Stimulated activated CD8-positive, alpha-beta memory T cell treated with anti-CD3 and anti-CD28 coated beads, Interleukin-15, amount 100 ng/mL, for 4 hours (primary cell): ENCODE results near the gene MINK1.
"Not testable (repeated sequence)": the region's sequence is repeated elsewhere in the genome, so short reads cannot be mapped to it uniquely, and the experiment has no call there.

Experiments
- DNase-seq, 2 donors: peaks; one replicate each; pipeline ENCODE4 v3.0.0-alpha.2; 2020; ENCODE audit warnings: low read depth in 2 of 2

Gene MINK1

DNA sequence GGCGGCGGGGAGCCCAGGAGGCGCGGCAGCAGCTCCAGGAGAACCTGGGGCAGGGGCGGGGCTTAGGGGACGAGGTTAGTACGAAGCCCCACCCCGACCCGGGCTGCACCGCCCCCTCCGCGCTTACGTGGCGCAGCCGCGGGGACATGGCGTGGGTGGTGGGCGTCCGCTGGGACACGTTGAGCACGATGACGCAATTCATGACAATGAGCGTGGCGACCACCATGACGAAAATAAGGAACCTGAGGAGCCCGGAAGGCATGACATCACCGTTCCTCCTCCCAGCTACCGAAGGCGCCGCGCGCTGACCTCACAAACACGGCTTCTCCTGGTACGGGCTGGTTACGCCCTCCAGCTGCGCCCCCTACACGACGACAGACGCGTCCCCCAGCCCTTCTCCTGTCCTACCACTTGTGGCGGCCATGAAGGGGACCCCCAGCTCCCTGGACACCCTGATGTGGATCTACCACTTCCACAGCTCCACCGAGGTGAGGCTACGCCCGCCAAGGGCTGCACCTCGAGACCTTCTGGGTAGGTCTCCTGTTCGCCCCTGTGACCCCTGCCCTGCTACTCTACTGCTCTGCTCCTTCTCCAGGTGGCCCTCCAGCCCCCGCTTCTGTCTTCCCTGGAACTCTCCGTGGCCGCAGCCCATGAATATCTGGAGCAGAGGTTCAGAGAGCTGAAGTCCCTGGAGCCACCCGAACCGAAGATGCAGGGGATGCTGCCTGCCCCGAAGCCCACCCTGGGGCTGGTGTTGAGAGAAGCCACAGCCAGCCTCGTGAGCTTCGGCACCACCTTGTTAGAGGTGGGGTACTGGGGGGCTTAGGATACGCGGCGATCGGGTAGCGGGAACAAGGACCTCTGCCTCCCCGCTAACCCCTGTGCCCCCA lies 66.4 kb downstream of the MINK1 start, which contains the start of gene C17orf107:
C17orf107 (plus strand) TSS at position 196 of the 890 bp plus-strand sequence; CDS start at position 423, 227 bp downstream.
- peak; percentile 94 to 97 for DNase-seq

DNA sequence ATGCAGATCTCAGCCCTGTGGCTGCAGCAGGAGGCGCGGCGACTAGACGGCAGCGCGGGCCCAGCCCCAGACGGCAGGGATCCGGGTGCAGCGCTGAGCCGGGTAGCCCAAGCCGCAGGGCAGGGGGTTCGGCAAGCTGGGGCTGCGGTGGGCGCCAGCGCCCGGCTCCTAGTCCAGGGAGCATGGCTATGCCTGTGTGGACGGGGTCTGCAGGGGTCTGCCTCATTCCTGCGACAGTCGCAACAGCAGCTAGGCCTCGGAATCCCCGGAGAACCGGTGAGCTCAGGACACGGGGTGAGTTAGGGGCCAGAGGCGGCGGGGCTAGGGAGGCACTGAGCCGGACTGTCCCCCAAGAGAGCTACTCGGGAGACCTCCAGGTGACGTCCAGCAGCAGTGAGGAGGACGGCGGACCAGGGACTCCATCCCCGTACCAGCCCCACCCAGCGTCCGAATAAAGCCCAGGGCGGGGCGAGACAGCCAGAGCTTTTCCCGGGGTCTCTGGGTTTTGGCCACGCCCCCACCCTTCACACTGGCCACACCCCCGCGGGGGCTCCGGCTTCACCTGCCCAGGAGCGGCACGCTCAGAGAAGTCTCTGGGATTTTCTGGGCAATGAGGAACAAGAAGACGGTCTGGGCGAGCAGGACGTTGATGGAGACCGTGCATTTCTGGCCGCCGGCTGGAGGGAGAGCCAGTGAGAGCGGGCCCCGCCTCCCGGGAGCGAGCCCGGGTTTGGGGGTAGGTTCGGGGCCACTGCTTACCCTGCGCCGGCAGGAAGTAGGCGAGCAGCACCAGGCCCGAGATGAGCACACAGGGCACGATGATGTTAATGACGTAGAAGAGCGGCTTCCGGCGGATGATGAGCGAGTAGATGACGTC lies 67.3 kb downstream of the MINK1 start:
- no peak for DNase-seq

DNA sequence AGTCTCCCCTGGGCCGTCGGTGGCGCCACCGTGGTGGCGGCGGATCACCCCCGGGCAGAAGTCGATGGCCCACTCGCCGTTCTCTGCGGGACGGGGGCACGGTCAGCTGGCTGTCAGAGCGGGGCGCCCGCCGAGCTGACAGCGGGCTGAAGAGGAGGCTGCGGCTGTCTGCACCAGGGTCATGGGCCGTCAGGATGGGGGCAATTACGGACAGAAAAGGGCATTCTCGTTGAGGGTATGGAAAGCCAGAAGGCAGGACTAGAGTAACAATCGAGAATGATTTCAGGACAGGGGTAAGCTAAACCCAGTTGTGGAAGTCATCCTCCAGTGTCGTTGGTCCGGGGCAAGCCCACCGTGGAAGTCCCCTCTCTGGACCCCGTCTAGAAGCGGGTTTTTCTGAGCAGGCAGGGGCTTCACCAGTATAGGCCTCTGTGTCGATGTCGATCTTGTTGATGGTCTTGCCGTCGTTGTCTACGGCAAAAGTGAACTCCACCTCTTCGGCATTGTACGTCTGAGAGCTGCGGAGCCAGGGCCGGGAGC lies 68.0 kb downstream of the MINK1 start:
- DNase-seq: no peak

DNA sequence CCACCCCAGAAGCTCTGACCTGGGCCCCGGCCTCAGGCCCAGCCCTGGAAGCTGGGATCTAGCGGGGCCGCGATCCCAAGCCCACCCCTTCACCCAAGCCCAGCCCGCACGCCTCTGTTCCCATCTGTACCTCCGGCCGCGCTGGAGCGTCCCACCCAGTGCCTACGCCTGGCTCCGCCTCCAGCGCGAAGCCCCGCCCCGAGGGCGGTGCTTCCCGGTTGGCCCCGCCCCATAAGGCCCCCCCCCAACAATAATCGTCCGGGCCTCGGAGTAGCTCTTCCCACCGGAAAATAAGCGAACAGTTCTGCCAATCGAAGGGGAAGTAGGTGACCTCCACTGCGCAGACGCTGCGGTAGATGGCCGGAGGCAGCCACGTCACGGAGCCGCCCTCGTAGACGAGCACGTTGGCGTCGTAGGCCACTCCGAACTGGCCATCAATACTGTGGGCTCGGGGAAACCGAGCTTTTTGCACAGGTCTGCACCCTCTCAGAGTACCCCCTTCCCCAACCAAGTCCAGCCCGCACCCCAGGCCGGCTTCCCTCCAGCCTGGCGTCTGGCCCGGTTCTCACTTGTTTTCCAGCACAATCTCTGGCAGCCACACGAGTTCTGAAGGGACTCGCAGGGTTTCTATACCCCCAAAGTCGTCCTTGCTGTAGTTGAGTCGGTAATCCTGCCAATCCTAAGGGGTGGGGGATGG lies 68.7 kb downstream of the MINK1 start:
- DNase-seq: no peak

DNA sequence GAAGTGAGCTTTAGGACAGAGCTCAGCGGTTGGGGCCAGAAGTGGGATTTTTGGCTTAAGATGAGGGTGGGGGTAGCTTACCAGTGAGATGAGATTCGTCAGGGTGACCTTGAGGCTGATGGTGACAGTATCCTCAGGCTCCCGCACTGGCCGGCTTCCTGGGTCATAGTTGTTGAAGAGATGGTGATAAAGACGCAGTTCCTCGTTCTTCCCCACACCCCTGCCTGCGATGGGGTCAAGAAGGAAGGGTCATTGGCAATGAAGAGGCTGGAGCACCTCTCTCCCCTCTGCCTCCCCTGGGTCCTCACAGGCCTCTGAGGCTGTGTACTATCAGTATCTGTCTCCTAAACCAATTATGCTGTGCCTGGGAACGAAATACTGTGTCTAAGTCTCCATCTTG lies 69.4 kb downstream of the MINK1 start:
- DNase-seq: no peak

DNA sequence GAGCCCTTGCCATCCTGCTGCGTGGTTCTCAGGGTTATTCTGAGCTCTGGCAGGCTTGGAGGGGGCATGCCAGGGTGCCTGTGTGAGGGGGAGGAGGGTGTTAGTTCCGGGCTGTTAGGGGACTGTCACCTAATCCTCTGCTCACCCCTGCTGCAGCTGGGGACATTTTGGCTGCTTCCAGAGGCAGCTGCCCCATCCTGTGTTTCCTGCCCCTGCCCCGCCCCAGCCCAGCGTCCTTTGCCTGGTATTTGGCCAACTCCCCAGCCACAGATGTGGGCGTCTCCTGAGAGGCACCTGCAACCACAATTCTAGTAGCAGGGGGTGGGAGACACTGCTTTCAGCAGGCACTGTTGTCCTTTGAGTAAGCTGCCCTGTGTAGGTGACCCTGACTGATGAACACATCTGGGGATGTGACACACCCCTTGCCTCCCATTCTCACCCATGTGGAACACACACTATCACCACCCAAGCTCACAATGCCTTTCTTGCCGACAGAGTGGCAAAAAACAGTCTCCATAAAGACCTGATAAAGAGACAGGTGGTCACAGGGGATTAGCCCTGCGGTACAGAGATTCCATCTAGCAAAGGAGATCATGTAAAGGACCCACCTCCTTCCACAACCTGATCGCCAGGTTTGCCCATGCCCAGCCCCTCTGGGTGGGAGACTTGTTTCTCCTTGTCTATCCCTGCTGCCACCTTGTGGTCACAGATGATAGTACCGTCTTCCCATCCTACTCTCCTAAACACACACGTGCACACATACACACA lies 70.1 kb downstream of the MINK1 start, which contains the start of gene CHRNE:
CHRNE (minus strand) TSS at position 48 of the 768 bp plus-strand sequence; CDS start at position 13, 35 bp downstream.
- peak in 1 of 2 donors; percentile 55 for DNase-seq

DNA sequence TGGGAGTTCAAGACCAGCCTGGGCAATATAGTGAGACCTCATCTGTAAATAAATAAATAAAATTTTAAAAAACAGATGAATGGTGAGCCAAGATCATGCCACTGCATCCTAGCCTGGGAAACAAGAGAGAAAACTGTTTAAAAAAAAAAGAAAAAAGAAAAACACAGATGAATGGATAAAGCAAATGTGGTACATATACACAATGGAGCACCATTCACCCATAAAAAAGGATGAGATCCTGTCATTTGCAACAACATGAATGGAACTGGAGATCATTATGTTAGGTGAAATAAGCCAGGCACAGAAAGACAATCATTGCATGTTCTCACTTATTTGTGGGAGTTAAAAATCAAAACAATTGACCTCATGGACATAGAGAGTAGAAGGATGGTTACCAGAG lies 73.5 kb downstream of the MINK1 start:
- DNase-seq: not testable (repeated sequence)

DNA sequence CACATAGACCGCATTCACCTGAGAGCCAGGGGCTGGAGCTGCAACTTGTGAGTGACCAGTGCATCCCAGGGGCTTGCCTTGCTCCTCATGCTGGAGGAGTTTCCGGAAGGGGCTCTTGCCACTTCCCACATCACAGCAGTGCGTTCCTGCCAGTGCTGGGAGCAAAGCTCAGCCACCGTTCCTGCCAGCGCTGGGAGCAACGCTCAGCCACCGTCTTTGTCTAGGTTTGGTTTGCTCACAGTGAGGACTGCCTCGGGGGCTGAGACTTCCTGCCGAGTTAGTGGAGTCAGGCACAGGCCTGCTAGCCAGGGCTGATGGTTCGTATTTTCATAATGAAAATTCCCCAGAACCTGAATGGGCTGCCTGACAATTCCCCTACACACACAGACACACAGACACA lies 75.2 kb downstream of the MINK1 start:
- DNase-seq: no peak

DNA sequence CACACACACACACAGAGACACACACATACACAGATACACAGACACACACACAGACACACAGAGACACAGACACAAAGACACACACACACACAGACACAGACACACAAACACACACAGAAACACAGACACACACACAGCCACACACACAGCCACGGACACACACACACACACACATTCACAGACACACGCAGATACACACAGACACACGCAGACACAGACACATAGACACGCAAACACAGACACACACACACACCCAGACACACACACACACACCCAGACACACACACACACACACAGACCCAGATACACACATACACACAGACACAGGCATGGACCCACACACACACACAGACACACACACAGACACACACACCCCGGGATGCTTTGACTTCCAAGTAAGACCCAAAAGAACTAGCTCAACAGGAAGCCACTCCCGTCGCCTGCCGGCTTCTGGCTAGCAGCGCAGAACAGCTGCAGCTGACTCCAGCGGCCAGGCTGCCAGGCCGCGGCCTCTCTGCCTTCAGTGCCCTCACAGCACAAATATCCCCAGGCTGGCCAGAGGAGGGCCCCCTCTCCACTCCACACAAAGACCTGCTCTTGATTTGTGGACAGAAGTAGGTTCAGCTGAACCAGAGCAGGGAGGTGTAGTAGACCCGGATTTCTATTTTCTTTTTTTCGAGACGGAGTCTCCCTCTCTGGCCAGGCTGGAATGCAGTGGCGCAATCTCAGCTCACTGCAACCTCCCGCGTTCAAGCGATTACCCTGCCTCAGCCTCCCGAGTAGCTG lies 75.8 kb downstream of the MINK1 start:
- peak in 1 of 2 donors; percentile 46 for DNase-seq

DNA sequence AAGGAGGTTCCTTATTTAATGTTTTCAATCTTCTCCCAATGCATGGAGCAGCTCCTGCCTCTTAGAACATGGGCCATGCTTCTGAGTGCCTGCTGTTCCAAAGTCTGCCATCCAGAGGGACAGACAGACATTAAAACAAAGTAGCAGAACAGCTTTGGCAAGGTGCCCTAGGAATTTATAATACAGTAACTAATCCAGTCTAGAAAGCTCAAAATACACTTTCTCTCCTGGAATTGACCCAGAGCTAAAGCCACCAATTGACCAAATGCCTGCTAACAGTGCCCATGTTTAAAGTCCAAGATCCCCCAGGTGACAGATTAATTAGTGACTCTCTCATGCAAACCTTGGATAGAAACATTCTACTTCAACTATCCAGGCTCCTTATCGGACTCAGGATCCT lies 80.9 kb downstream of the MINK1 start:
- DNase-seq: no peak

DNA sequence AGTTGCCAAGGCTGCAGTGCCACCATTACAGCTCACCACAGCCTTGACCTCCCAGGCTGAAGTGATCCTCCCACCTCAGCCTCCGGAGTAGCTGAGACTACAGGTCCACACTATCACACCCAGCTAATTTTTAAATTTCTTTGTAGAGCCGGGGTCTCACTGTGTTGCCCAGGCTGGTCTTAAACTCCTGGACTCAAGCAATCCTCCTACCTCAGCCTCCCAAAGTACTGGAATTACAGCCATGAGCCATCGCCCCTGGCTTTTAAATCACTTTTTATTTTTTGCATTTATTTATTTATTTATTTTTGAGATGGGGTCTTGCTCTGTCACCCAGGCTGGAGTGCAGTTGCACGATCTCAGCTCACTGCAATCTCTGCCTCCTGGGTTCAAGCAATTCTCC lies 81.4 kb downstream of the MINK1 start:
- not testable (repeated sequence) for DNase-seq

DNA sequence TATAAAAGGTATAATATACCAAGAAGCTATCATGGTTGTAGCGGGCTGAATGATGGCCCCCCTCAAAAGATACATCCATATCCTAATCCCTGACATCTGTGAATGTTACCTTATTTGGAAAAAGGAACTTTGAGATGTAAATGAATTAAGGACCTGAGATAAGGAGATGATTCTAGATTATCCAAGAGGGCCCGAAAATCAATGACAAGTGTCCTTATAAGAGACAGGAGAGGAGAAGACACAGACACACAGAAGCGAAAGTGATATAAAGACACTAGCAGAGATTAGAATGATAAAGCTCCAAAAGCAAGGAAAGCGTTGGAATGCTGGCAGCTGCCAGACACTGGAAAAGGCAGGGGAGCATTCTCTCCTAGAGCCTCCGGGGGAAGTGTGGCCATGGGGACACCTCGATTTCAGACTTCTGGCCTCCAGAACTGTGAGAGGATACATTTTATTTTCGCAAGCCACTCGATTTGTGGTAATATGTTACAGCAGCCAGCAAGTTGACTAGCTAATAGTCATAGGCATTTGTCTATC lies 86.4 kb downstream of the MINK1 start:
- no peak for DNase-seq

DNA sequence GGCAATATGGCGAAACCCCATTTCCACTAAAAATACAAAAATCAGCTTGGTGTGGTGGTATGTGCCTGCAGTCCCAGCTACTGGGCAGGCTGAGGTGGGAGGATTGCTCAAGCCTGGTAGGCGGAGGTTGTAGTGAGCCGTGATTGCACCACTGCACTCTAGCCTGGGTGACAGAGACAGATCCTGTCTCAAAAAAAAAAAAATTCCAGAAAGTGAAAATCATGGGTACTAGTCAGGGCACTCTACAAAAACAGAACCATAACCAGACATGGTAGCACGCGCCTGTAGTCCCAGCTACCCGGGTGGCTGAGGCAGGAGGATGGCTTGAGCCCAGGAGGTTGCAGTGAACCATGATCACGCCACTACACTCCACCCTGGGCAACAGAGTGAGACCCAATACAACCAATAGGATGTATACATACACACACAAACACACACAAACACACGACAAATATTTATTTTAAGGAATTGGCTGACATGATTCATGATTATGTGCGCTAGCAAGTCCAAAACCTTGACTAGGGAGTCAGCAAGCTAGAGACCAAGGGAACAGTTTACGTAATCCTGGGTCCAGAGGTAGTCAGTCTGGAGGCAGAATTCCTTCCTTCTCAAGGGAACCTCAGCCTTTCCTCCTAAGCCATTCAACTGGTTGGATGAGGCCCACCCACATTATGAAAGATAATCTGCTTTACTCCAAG lies 87.4 kb downstream of the MINK1 start:
- DNase-seq: no peak

DNA sequence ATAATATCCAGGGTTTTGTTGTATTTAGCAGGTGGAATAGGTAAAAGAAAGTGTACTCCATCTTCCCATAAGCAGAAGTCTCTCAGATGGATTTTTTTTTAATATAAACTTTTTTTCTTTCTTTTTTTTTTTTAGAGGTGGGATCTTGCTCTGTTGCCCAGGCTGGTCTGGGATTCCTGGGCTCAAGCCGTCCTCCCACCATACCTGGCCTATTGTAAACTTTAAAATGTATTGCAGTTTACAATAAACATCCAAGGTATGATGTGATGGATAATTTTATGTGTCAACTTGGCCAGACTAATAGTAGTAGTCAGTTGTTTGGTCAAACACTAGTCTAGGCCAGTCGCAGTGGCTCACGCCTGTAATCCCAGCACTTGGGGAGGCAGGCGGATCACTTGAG lies 88.2 kb downstream of the MINK1 start:
- no peak for DNase-seq

DNA sequence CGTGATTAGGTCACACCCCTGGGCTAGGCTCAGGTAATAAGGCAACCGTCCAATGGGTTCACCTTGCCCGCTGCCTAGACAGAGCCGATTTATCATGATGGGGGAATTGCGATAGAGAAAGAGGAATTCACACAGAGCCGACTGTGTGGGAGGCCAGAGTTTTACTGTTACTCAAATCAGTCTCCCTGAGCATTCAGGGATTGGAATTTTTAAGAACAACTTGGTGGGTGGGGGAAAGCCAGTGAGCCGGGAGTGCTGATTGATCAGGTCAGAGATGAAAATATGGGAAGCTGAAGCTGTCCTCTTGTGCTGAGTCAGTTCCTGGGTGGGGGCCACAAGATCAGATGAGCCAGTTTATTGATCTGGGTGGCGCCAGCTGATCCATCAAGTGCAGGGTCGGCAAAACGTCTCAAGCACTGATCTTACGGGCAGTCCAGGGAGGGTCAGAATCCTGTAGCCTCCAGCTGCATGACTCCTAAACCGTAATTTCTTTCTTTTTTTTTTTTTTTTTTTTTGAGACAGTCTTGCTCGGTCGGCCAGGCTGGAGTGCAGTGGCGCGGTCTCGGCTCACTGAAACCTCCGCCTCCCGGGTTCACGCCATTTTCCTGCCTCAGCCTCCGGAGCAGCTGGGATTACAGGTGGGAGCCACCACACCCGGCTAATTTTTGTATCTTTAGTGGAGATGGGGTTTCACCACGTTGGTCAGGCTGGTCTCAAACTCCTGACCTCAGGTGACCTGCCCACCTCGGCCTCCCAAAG lies 93.6 kb downstream of the MINK1 start:
- DNase-seq: not testable (repeated sequence)

DNA sequence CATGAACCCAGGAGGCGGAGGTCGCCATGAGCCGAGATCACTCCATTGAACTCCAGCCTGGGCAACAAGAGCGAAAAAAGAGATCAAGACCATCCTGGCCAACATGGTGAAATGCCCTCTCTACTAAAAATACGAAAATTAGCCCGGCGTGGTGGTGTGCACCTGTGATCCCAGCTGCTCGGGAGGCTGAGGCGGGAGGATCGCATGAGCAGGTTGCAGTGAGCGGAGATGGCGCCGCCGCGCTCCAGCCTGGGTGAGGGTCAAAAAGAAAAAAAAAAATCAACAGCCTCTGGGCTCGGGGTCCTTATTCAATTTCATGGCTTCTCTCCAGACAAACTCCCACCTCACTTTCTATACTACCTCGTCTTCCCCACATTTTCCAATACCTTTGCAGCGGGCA lies 95.7 kb downstream of the MINK1 start:
- DNase-seq: no peak

DNA sequence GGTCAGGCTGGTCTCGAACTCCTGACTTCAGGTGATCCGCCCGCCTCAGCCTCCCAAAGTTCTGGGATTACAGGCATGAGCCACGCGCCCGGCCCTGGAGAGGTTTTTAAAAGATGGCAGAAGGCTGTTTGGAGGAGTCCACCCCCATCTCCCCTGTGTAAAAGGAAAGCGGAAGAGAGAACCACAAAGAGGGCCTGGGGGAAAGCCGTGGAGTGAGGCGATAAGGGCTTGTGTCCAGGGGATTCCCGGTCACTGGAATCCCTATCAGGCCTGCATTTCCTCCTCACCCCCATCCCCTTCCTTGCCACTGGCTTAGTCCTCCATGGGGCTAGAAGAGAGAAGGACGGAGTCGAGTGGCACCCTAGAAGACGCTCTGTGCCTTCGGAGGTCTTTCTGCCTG lies 98.8 kb downstream of the MINK1 start, which contains the start of gene GP1BA:
GP1BA (plus strand) TSS at position 315 of the 400 bp plus-strand sequence. CDS start 328 bp downstream, outside the sequence.
- DNase-seq: no peak

DNA sequence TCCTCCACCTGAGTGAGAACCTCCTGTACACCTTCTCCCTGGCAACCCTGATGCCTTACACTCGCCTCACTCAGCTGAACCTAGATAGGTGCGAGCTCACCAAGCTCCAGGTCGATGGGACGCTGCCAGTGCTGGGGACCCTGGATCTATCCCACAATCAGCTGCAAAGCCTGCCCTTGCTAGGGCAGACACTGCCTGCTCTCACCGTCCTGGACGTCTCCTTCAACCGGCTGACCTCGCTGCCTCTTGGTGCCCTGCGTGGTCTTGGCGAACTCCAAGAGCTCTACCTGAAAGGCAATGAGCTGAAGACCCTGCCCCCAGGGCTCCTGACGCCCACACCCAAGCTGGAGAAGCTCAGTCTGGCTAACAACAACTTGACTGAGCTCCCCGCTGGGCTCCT lies 99.6 kb downstream of the MINK1 start:
- DNase-seq: no peak
